HG03175 (cell line): ENCODE results near the gene GMCL2.
"Not testable (repeated sequence)": the region's sequence is repeated elsewhere in the genome, so short reads cannot be mapped to it uniquely, and the experiment has no call there.

Source experiments
- ATAC-seq: cut with Tn5 transposase; IDR thresholded peaks from one replicate; pipeline ENCODE4 v1.9.1; 2021; ENCODE audit warnings: mild to moderate bottlenecking, moderate library complexity; ENCODE audit not compliant: unreplicated experiment

GMCL2 gene

GRCh38 chr5:178206166-178207101 is 19.3 kb upstream of the GMCL2 start:
- ATAC-seq: no peak

GRCh38 chr5:178205749-178206047 is 18.5 kb upstream of the GMCL2 start:
- no peak for ATAC-seq

GRCh38 chr5:178204935-178205748 is 18.0 kb upstream of the GMCL2 start:
- peak; percentile 50 for ATAC-seq

GRCh38 chr5:178204182-178204934 is 17.2 kb upstream of the GMCL2 start, which contains the start of gene HNRNPAB:
Gene HNRNPAB (plus strand): TSS chr5:178204533. CDS start chr5:178204838, 305 bp downstream.
- peak; percentile 82 for ATAC-seq

GRCh38 chr5:178203670-178204181 is 16.6 kb upstream of the GMCL2 start:
- ATAC-seq: no peak

- ATAC-seq: no peak
Observed at GRCh38 chr5:178202541-178202940, 15.4 kb upstream of the GMCL2 start.

GRCh38 chr5:178201927-178202235 is 14.7 kb upstream of the GMCL2 start:
- no peak for ATAC-seq

GRCh38 chr5:178201221-178201926 is 14.2 kb upstream of the GMCL2 start:
- no peak for ATAC-seq

GRCh38 chr5:178199581-178200434 is 12.6 kb upstream of the GMCL2 start:
- ATAC-seq: no peak

- ATAC-seq: no peak
Observed at GRCh38 chr5:178198706-178199105, 11.5 kb upstream of the GMCL2 start.

GRCh38 chr5:178198151-178198550 is 11.0 kb upstream of the GMCL2 start:
- not testable (repeated sequence) for ATAC-seq

- no peak for ATAC-seq
Observed at GRCh38 chr5:178196986-178197385, 9.8 kb upstream of the GMCL2 start.

- no peak for ATAC-seq
Observed at GRCh38 chr5:178196281-178196812, 9.2 kb upstream of the GMCL2 start.

GRCh38 chr5:178194026-178194425 is 6.9 kb upstream of the GMCL2 start:
- ATAC-seq: no peak

GRCh38 chr5:178193251-178193809 is 6.2 kb upstream of the GMCL2 start:
- no peak for ATAC-seq

- no peak for ATAC-seq
Observed at GRCh38 chr5:178192787-178193186, 5.6 kb upstream of the GMCL2 start.

- ATAC-seq: no peak
Observed at GRCh38 chr5:178192244-178192643, 5.1 kb upstream of the GMCL2 start.

GRCh38 chr5:178191661-178192060 is 4.5 kb upstream of the GMCL2 start:
- ATAC-seq: no peak

- no peak for ATAC-seq
Observed at GRCh38 chr5:178189433-178189832, 2.3 kb upstream of the GMCL2 start.
